ENCODE results near the gene EFCAB11. TPM values are rescaled to one million over a fixed set of nuclear protein-coding genes. Genes with fewer than 3 reads are reported as not detected.

Gene EFCAB11
- total and polyA plus RNA-seq, 2 of the 4 experiments (the other 2 are of a cell fraction) = 2.2 to 5.3 TPM

DNA sequence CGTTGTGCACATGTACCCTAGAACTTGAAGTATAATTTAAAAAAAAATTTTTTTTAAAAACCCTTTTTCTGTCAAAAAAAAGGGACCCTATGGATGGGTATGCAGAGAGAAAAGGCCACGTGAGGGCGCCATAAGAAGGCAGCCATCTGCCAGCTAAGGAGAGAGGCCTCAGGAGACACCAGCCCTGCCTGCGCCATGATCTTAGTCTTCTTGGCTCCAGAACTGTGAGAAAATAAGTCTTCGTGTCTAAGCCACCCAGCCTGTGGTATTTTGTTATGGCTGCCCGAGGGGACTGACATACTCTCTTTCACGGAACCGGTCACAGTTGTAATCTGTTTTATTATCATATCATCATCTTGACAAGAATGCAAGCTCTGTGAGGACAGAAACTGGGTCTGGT lies 174.8 kb downstream of the EFCAB11 start:
- no peak overlapping the region for H3K27ac ChIP-seq (ENCODE audit: insufficient read depth, low read length)
- DNase-seq (no peak), ATAC-seq (ENCODE audit: low read depth) (no peak)
- H4K20me1 ChIP-seq (ENCODE audit: insufficient read depth, low read length) = no peaks in the 10 kb centered on the region
- H3K9me1 ChIP-seq (ENCODE audit: insufficient read depth, low read length) = no peaks in the 10 kb centered on the region
- WGBS, 2 experiments (ENCODE audit: extremely low coverage in 2 of 2, insufficient read length in 1 of 2) = 80% methylated on average over 3 of the region's 8 CpGs; no CpG with 5 or more reads in 1 of the 2 experiments
- H3K27me3 ChIP-seq (ENCODE audit: control insufficient read depth, insufficient read depth, low read length) = no peaks in the 10 kb centered on the region
- H4K5ac ChIP-seq (ENCODE audit: low read depth, low read length) = no peak overlapping the region
- H3K4me2 ChIP-seq (ENCODE audit: low read depth, low read length) = no peak overlapping the region
- H3K14ac ChIP-seq (replicated peaks; ENCODE audit: low read depth, low read length) = no peak overlapping the region
- no peak overlapping the region for H2BK15ac ChIP-seq (ENCODE audit: low read depth, low read length)
- H4K91ac ChIP-seq (ENCODE audit: insufficient read depth, low read depth, low read length) = no peak overlapping the region; the same call in 1 of the 2 replicates
- H2AK5ac ChIP-seq (ENCODE audit: low read depth, low read length) = no peak overlapping the region; the same call in 1 of the 2 replicates
- H3K9ac ChIP-seq (ENCODE audit: low read depth, low read length) = no peak overlapping the region
- H3K18ac ChIP-seq (ENCODE audit: low read depth, low read length) = no peak overlapping the region
- peak overlapping the region; percentile 33 for H2AFZ ChIP-seq (replicated peaks; ENCODE audit: low read length, poor library complexity)
- H2BK20ac ChIP-seq (ENCODE audit: low read depth, low read length) = no peak overlapping the region
- no peak overlapping the region for H2AK9ac ChIP-seq (replicated peaks; ENCODE audit: low read depth, low read length, poor library complexity)
- dilution Hi-C loops (cut with HindIII; ENCODE audit: low sequenced_read_pairs, unreplicated experiment) (no loop called here), in situ Hi-C loops (cut with MboI; ENCODE audit: low sequenced_read_pairs) (no loop called here), intact Hi-C loops (cut with micrococcal nuclease) (no loop called here)
- ChIA-PET POLR2A (ENCODE audit: unreplicated experiment) (interaction anchor here (0.5 kb wide), 1 partner anchor 814 kb away, joined by 4 read pairs; no protein-coding TSS in a partner anchor), CTCF (no interaction called here)
- H3K4me1 ChIP-seq (ENCODE audit: control insufficient read depth, insufficient read depth, low read length) = no peaks in the 10 kb centered on the region
- no peak overlapping the region for H2BK5ac ChIP-seq (ENCODE audit: low read depth, low read length, poor library complexity, severe bottlenecking)
- no peak overlapping the region for H2BK120ac ChIP-seq (ENCODE audit: low read depth, low read length)
- no peaks in the 10 kb centered on the region for H3K79me1 ChIP-seq (ENCODE audit: low read depth in 1 of 2, low read length in 2 of 2)
- no peak for TF ChIP-seq NFE2L2 (IDR thresholded peaks at IDR 0.05; ENCODE audit: low read depth, low read length)
- no peak for TF ChIP-seq MAFK (IDR thresholded peaks at IDR 0.05; ENCODE audit: low read depth, low read length)
- TF ChIP-seq BHLHE40 (IDR thresholded peaks at IDR 0.05; ENCODE audit: low read depth, low read length) = no peak
- no peak for TF ChIP-seq RCOR1 (IDR thresholded peaks at IDR 0.05; ENCODE audit: insufficient replicate concordance, low read length)
- TF ChIP-seq RAD21 (IDR thresholded peaks at IDR 0.05; ENCODE audit: low read length) = no peak
- TF ChIP-seq, protein P1, sequence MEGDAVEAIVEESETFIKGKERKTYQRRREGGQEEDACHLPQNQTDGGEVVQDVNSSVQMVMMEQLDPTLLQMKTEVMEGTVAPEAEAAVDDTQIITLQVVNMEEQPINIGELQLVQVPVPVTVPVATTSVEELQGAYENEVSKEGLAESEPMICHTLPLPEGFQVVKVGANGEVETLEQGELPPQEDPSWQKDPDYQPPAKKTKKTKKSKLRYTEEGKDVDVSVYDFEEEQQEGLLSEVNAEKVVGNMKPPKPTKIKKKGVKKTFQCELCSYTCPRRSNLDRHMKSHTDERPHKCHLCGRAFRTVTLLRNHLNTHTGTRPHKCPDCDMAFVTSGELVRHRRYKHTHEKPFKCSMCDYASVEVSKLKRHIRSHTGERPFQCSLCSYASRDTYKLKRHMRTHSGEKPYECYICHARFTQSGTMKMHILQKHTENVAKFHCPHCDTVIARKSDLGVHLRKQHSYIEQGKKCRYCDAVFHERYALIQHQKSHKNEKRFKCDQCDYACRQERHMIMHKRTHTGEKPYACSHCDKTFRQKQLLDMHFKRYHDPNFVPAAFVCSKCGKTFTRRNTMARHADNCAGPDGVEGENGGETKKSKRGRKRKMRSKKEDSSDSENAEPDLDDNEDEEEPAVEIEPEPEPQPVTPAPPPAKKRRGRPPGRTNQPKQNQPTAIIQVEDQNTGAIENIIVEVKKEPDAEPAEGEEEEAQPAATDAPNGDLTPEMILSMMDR (conservative IDR thresholded peaks at IDR 0.05; ENCODE audit: low read depth, low read length) = no peak
- H3K9me3 ChIP-seq (ENCODE audit: control insufficient read depth, insufficient read depth, low read length) = no peaks in the 10 kb centered on the region
- no peak overlapping the region for H3K4me3 ChIP-seq (ENCODE audit: insufficient read depth, low read depth, low read length)
- no peak overlapping the region for H3K56ac ChIP-seq (ENCODE audit: extremely low read depth, insufficient read depth, low read length)
- no TSS peak for BruUV-seq (replicated peaks)
- H3K4ac ChIP-seq (ENCODE audit: low read depth, low read length) = peak overlapping the region; percentile 42; the same call in 1 of the 2 replicates
- H3K23ac ChIP-seq (ENCODE audit: low read depth, low read length) = no peak overlapping the region
- no peaks in the 10 kb centered on the region for H3K36me3 ChIP-seq (ENCODE audit: control insufficient read depth, insufficient read depth, low read length)
- no peak overlapping the region for H4K8ac ChIP-seq (ENCODE audit: low read depth in 2 of 2, low read length in 2 of 2)
